ENCODE measurements around the gene PDLIM5.

GRCh38 chr4:94426783-94427182, 25.0 kb upstream of the PDLIM5 start:
- TF ChIP-seq POLR2A (IDR thresholded peaks at IDR 0.05) (no peak), CTCF (IDR thresholded peaks at IDR 0.05) (no peak)
